HEK293 (cell line): ENCODE measurements around the gene SP6.

Source experiments
- CTCF ChIA-PET: fragments of 350-600 bp; formaldehyde crosslinking; extraction: SDS; loops from one replicate; lab custom pipeline; 2021; ENCODE audit warnings: antibody characterized with exemption; lab: Yijun Ruan, JAX
- POLR2A ChIA-PET: fragments of 300-600 bp; formaldehyde crosslinking; extraction: SDS; loops from one replicate; lab custom pipeline; 2020; ENCODE audit warnings: antibody characterized with exemption, inconsistent platforms; lab: Yijun Ruan, JAX
- H3K27ac ChIP-seq: fragments of 200-500 bp; sonication (Bioruptor generic); 2 replicates; pipeline ENCODE4 v1.5.1; 2014; ENCODE audit warnings: low read depth, low read length, control low read depth, inconsistent platforms; ENCODE audit errors: extremely low read depth
- H3K36me3 ChIP-seq, 2 experiments: fragments of 200-500 bp in 1 of 2; sonication (Bioruptor generic) in 1 of 2; 1 replicate in 1 of 2; 2 replicates in 1 of 2; pipeline ENCODE4 v1.5.1; 2014 to 2017; ENCODE audit warnings: inconsistent platforms in 2 of 2, low read length in 2 of 2; ENCODE audit not compliant: control insufficient read depth in 2 of 2, insufficient read depth in 1 of 2
- H3K4me1 ChIP-seq: fragments of 200-500 bp; sonication (Bioruptor generic); 2 replicates; pipeline ENCODE4 v1.5.1; 2014; ENCODE audit warnings: mild to moderate bottlenecking, low read length, inconsistent platforms; ENCODE audit not compliant: control insufficient read depth, insufficient read depth
- H3K4me3 ChIP-seq: 2 replicates; pipeline ENCODE4 v1.5.1; 2011; ENCODE audit warnings: low read depth, mild to moderate bottlenecking, control low read depth, low read length, moderate library complexity
- H3K9me3 ChIP-seq: fragments of 200-500 bp; sonication (Bioruptor generic); 2 replicates; pipeline ENCODE4 v1.5.1; 2014; ENCODE audit warnings: low read depth, low read length, inconsistent platforms; ENCODE audit not compliant: control insufficient read depth, insufficient read depth
- KLF16 ChIP-seq: fragments of 450-650 bp; formaldehyde crosslinking; IDR thresholded peaks from 2 replicates; pipeline ENCODE4 v1.5.1; 2017; ENCODE audit warnings: missing biosample characterization, missing genetic modification characterization
- KLF8 ChIP-seq: fragments of 450-650 bp; formaldehyde crosslinking; IDR thresholded peaks from 2 replicates; pipeline ENCODE4 v1.5.1; 2016; ENCODE audit warnings: missing biosample characterization, missing genetic modification characterization
- MYNN ChIP-seq: fragments of 450-650 bp; formaldehyde crosslinking; IDR thresholded peaks from 2 replicates; pipeline ENCODE4 v1.5.1; 2016; ENCODE audit warnings: missing biosample characterization, missing genetic modification characterization, borderline replicate concordance
- ZFP3 ChIP-seq: fragments of 450-650 bp; formaldehyde crosslinking; IDR thresholded peaks from 2 replicates; pipeline ENCODE4 v1.5.1; 2016; ENCODE audit warnings: low read depth, missing biosample characterization, missing genetic modification characterization
- ZNF138 ChIP-seq: fragments of 450-650 bp; formaldehyde crosslinking; IDR thresholded peaks from 2 replicates; pipeline ENCODE4 v1.5.1; 2016; ENCODE audit warnings: missing biosample characterization, missing genetic modification characterization, borderline replicate concordance
- ZNF223 ChIP-seq: fragments of 450-650 bp; formaldehyde crosslinking; IDR thresholded peaks from 2 replicates; pipeline ENCODE4 v1.5.1; 2016; ENCODE audit warnings: missing biosample characterization, missing genetic modification characterization
- ZNF23 ChIP-seq: fragments of 450-650 bp; formaldehyde crosslinking; IDR thresholded peaks from 2 replicates; pipeline ENCODE4 v1.5.1; 2016; ENCODE audit warnings: missing biosample characterization, missing genetic modification characterization, borderline replicate concordance
- ZNF239 ChIP-seq: fragments of 450-650 bp; formaldehyde crosslinking; IDR thresholded peaks from 2 replicates; pipeline ENCODE4 v1.5.1; 2016; ENCODE audit warnings: missing biosample characterization, missing genetic modification characterization
- ZNF394 ChIP-seq: fragments of 450-650 bp; formaldehyde crosslinking; IDR thresholded peaks from 2 replicates; pipeline ENCODE4 v1.5.1; 2016; ENCODE audit warnings: missing biosample characterization, missing genetic modification characterization, mild to moderate bottlenecking, moderate library complexity, borderline replicate concordance
- ZNF600 ChIP-seq: fragments of 450-650 bp; formaldehyde crosslinking; IDR thresholded peaks from 2 replicates; pipeline ENCODE4 v1.5.1; 2016; ENCODE audit warnings: missing biosample characterization, missing genetic modification characterization
- ZNF658 ChIP-seq: fragments of 450-650 bp; formaldehyde crosslinking; IDR thresholded peaks from 2 replicates; pipeline ENCODE4; 2016; ENCODE audit warnings: missing biosample characterization, missing genetic modification characterization
- ZNF677 ChIP-seq: fragments of 450-650 bp; IDR thresholded peaks from 2 replicates; pipeline ENCODE4 v1.5.0; 2018; ENCODE audit warnings: missing biosample characterization, mild to moderate bottlenecking, missing genetic modification characterization, moderate library complexity
- TF ChIP-seq, protein P1 (sequence below): fragments of 450-650 bp; formaldehyde crosslinking; IDR thresholded peaks from 2 replicates; pipeline ENCODE4 v1.5.1; 2017; ENCODE audit warnings: missing biosample characterization, mild to moderate bottlenecking, missing genetic modification characterization, moderate library complexity
- TF ChIP-seq, protein P2 (sequence below): fragments of 450-650 bp; formaldehyde crosslinking; IDR thresholded peaks from 2 replicates; pipeline ENCODE4 v1.5.1; 2016; ENCODE audit warnings: missing biosample characterization, missing genetic modification characterization
- TF ChIP-seq, protein P3 (sequence below): fragments of 450-650 bp; formaldehyde crosslinking; IDR thresholded peaks from 2 replicates; pipeline ENCODE4 v1.5.1; 2016; ENCODE audit warnings: missing biosample characterization, missing genetic modification characterization
- TF ChIP-seq, protein P4 (sequence below): fragments of 450-650 bp; formaldehyde crosslinking; conservative IDR thresholded peaks from 2 replicates; pipeline ENCODE4 v1.5.1; 2016; ENCODE audit warnings: low read depth, missing biosample characterization, missing genetic modification characterization

The SP6 gene

DNA sequence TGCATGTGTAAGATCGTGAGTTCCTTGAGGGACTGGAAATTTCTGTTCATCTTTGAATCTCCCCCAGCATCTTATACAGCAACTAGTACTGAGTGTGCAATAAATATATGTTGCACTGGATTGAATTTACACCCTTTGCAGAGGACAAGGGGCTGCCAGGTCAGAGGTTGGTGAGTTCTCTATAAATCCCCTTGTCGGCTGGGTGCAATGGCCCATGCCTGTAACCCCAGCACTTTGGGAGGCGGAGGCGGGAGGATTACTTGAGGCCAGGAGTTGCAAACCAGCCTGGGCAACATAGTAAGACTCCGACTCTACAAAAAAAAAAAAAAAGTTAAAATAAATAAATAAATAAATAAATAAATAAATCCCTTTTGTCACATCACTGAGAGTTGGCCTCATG is 9.4 kb upstream of the SP6 start (continued):
- TF ChIP-seq KLF8 (tag by site-specific recombination) = no peak

DNA sequence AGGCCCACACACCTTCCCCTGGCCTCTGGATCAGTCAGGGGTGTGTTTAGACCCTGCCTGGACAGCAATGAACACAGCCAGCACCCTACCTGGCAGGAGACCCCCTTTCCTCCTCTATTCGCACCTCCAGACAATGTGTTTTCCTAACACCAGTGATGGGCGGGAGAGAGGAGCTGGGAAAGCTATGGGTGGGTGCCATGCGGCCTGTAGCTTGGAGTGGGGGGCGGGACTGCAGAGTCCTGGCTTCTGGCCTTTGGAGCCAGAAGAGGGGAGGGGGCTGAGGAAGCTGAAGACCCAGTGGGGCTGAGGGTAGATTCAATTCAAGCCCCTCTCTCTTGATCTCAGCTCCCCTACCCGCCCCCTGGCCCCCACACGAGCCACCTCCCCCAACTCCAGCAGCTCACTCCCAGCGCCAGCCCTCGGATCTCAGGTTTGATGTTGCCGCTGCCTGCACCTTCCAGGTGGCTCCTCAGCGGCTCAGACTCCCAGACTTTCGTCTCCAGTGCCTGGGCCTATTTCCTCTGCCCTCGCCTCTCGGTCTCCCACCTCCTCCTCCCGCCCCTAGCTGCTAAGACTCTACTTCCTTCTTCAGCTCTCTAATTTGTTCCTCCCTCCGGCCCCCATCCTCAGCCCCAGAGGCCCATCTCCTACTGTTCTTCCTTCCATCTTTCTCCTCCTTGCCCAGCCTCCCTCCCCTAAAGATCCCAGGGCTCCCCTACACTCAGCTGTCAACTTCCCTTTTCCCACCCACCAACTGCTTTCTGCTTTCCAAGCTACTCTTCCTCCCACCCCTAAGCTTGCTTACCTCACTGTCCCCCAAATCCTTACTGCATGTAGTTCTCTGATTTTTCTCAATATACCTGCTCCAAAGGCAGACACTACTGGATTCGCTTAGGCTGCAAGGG is 6.8 kb upstream of the SP6 start:
- no peak overlapping the region for H3K27ac ChIP-seq
- no peak overlapping the region for H3K4me3 ChIP-seq
- POLR2A ChIA-PET = interaction anchor here (0.6 to 1.2 kb wide), 4 partner anchors 26 to 1906 kb away, joined by 4 to 8 read pairs (median 6); partner anchors contain the start of genes LRRC46, MRPL10 and SP2
- TF ChIP-seq ZNF600 (tag by site-specific recombination) = no peak
- TF ChIP-seq ZNF138 = no peak
- TF ChIP-seq ZNF658 (tag by site-specific recombination) = no peak
- TF ChIP-seq, protein P1, sequence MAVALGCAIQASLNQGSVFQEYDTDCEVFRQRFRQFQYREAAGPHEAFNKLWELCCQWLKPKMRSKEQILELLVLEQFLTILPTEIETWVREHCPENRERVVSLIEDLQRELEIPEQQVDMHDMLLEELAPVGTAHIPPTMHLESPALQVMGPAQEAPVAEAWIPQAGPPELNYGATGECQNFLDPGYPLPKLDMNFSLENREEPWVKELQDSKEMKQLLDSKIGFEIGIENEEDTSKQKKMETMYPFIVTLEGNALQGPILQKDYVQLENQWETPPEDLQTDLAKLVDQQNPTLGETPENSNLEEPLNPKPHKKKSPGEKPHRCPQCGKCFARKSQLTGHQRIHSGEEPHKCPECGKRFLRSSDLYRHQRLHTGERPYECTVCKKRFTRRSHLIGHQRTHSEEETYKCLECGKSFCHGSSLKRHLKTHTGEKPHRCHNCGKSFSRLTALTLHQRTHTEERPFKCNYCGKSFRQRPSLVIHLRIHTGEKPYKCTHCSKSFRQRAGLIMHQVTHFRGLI = no peak
- no peak for TF ChIP-seq ZFP3 (tag by site-specific recombination)
- no peaks in the 10 kb centered on the region for H3K36me3 ChIP-seq
- CTCF ChIA-PET = interaction anchor here (0.9 to 9.9 kb wide), 4 partner anchors 9 to 32 kb away, joined by 3 to 91 read pairs (median 8); partner anchors contain the start of gene SCRN2
- H3K4me1 ChIP-seq = no peaks in the 10 kb centered on the region; the same call in 1 of the 2 replicates
- no peaks in the 10 kb centered on the region for H3K9me3 ChIP-seq

DNA sequence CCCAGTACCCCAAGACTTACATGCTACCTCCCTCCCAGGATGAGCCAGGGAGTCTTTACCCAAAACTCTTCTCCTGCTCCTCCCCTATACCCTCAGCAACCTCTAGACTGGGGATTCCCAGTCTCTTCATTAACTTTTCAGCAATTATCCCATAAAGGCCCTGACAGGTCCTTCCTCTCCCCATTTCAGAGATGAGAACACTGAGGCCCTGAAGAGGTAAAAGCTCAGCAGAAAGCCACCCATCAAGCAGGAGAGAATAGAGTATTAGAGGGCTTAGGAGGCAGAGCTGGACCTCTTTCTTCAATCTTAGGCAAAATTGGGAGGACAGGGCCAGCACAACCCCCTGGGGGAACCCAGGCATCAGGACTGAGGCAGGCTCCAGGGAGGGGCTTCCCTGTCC is 5.9 kb upstream of the SP6 start:
- H3K9me3 ChIP-seq = no peaks in the 10 kb centered on the region
- no peak overlapping the region for H3K4me3 ChIP-seq
- ChIA-PET CTCF (interaction anchor here (1.9 to 9.9 kb wide), 3 partner anchors 8 to 33 kb away, joined by 9 to 91 read pairs (median 9); partner anchors contain the start of gene SCRN2), POLR2A (interaction anchor here (1.0 to 1.3 kb wide), 2 partner anchors 11 to 39 kb away, joined by 4 to 6 read pairs; partner anchors contain the start of gene SP2)
- no peak overlapping the region for H3K27ac ChIP-seq
- H3K36me3 ChIP-seq = no peaks in the 10 kb centered on the region
- TF ChIP-seq ZNF239 (tag by site-specific recombination) = peak; percentile 99
- TF ChIP-seq ZNF223 (tag by site-specific recombination) = no peak
- H3K4me1 ChIP-seq = no peaks in the 10 kb centered on the region

DNA sequence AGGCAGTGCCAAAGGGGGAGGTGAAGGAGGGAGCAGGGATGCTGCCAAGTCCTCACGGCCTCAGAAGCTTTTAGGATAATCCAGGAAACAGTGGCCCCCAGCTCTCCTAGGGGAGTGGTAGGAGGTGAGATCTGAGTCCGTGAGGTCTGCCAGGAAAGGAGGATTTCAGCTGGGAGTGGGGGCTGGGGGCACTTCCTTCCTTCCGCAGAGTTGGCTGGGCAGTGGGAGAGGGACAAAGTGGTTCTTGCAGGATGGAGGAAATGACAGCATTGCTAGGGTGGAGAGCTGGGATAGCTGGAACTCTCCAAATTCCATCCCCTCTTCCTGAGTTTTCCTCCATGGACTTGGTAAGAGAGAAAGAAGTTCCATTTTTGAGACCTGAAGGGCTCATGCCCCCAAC is 4.8 kb upstream of the SP6 start:
- H3K27ac ChIP-seq = no peak overlapping the region
- TF ChIP-seq ZNF394 (tag by site-specific recombination) (no peak), ZNF677 (tag by site-specific recombination) (no peak)
- no peaks in the 10 kb centered on the region for H3K36me3 ChIP-seq
- no peak overlapping the region for H3K4me3 ChIP-seq
- ChIA-PET POLR2A (interaction anchor here (0.6 to 1.3 kb wide), 3 partner anchors 14 to 40 kb away, joined by 3 to 6 read pairs (median 3); partner anchors contain the start of genes LRRC46, MRPL10 and SP2), CTCF (interaction anchor here (0.6 to 9.9 kb wide), 5 partner anchors 13 to 489 kb away, joined by 3 to 91 read pairs (median 4); partner anchors contain the start of gene SCRN2)
- H3K9me3 ChIP-seq = no peaks in the 10 kb centered on the region
- peaks cover under 1% of the 10 kb centered on the region; the same call in 1 of the 2 replicates for H3K4me1 ChIP-seq

DNA sequence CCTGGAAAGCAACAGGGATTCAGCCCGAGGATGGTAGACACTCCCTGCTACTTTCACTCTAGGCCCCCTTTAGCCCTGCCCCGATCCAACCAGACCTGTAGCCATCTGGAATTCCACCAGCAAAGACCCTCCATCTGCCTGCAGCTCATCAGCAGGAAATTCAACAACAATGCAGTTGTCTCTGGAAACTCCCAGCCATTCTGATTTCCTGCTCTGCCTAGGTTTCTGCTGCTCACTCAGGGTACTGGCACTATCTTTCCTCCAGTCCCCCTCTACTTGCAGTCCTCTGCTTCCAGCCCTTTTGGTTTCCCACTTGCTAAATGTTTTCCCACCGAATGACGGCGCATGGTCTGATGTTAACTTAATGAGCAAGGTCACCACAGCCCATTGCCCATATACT is 2.7 kb upstream of the SP6 start:
- Histone ChIP-seq H3K9me3 (no peaks in the 10 kb centered on the region), H3K4me1 (peaks cover 4% of the 10 kb centered on the region; the same call in 1 of the 2 replicates), H3K27ac (no peak overlapping the region), H3K36me3 (no peaks in the 10 kb centered on the region), H3K4me3 (no peak overlapping the region)
- POLR2A ChIA-PET = no interaction called here
- CTCF ChIA-PET = interaction anchor here (1.1 to 19.4 kb wide), 3 partner anchors 11 to 98 kb away, joined by 3 to 837 read pairs (median 91); partner anchors contain the start of genes SCRN2 and SP2
- TF ChIP-seq, protein P2, sequence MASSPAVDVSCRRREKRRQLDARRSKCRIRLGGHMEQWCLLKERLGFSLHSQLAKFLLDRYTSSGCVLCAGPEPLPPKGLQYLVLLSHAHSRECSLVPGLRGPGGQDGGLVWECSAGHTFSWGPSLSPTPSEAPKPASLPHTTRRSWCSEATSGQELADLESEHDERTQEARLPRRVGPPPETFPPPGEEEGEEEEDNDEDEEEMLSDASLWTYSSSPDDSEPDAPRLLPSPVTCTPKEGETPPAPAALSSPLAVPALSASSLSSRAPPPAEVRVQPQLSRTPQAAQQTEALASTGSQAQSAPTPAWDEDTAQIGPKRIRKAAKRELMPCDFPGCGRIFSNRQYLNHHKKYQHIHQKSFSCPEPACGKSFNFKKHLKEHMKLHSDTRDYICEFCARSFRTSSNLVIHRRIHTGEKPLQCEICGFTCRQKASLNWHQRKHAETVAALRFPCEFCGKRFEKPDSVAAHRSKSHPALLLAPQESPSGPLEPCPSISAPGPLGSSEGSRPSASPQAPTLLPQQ = no peak
- no peak for TF ChIP-seq MYNN
- no peak for TF ChIP-seq KLF16 (tag by site-specific recombination)
- TF ChIP-seq, protein P3, sequence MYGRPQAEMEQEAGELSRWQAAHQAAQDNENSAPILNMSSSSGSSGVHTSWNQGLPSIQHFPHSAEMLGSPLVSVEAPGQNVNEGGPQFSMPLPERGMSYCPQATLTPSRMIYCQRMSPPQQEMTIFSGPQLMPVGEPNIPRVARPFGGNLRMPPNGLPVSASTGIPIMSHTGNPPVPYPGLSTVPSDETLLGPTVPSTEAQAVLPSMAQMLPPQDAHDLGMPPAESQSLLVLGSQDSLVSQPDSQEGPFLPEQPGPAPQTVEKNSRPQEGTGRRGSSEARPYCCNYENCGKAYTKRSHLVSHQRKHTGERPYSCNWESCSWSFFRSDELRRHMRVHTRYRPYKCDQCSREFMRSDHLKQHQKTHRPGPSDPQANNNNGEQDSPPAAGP (tag by site-specific recombination) = no peak
- TF ChIP-seq, protein P4, sequence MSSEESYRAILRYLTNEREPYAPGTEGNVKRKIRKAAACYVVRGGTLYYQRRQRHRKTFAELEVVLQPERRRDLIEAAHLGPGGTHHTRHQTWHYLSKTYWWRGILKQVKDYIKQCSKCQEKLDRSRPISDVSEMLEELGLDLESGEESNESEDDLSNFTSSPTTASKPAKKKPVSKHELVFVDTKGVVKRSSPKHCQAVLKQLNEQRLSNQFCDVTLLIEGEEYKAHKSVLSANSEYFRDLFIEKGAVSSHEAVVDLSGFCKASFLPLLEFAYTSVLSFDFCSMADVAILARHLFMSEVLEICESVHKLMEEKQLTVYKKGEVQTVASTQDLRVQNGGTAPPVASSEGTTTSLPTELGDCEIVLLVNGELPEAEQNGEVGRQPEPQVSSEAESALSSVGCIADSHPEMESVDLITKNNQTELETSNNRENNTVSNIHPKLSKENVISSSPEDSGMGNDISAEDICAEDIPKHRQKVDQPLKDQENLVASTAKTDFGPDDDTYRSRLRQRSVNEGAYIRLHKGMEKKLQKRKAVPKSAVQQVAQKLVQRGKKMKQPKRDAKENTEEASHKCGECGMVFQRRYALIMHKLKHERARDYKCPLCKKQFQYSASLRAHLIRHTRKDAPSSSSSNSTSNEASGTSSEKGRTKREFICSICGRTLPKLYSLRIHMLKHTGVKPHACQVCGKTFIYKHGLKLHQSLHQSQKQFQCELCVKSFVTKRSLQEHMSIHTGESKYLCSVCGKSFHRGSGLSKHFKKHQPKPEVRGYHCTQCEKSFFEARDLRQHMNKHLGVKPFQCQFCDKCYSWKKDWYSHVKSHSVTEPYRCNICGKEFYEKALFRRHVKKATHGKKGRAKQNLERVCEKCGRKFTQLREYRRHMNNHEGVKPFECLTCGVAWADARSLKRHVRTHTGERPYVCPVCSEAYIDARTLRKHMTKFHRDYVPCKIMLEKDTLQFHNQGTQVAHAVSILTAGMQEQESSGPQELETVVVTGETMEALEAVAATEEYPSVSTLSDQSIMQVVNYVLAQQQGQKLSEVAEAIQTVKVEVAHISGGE (tag by site-specific recombination) = no peak
- TF ChIP-seq ZNF23 (tag by site-specific recombination) = no peak
